Brain microvascular endothelial cell (primary cell): ENCODE data around the gene NCK1.
"Not testable (repeated sequence)": the region's sequence is repeated elsewhere in the genome, so short reads cannot be mapped to it uniquely, and the experiment has no call there.

ENCODE experiments used
- DNase-seq: peaks from one replicate; pipeline ENCODE4 v3.0.0-alpha.2; 2020
- H3K27ac ChIP-seq: fragments of 250-450 bp; sonication (Bioruptor Pico); 2 replicates; pipeline ENCODE4 v1.5.1; 2020; ENCODE audit warnings: mild to moderate bottlenecking, moderate library complexity
- H3K27me3 ChIP-seq: fragments of 250-450 bp; sonication (Bioruptor Pico); replicated peaks from 2 replicates; pipeline ENCODE4 v1.5.1; 2020; ENCODE audit warnings: mild to moderate bottlenecking
- H3K36me3 ChIP-seq: fragments of 250-450 bp; sonication (Bioruptor Pico); replicated peaks from 2 replicates; pipeline ENCODE4 v1.5.1; 2020; ENCODE audit warnings: mild to moderate bottlenecking
- H3K4me3 ChIP-seq: 2 replicates; pipeline ENCODE4 v1.5.1; 2011; ENCODE audit warnings: low read depth, mild to moderate bottlenecking, control low read depth, low read length, moderate library complexity
- in situ Hi-C: cut with HindIII; loops from 2 replicates; pipeline ENCODE4 v1.10.0; 2017; ENCODE audit warnings: low sequenced_read_pairs, low pct_ligation_motif_present
- TF ChIP-seq, protein P1 (sequence below): IDR thresholded peaks from 2 replicates; pipeline ENCODE4 v1.5.1; 2011; ENCODE audit warnings: low read depth, mild to moderate bottlenecking, moderate library complexity, low read length, control low read depth, inconsistent platforms; ENCODE audit errors: missing control alignments

Gene NCK1

DNA sequence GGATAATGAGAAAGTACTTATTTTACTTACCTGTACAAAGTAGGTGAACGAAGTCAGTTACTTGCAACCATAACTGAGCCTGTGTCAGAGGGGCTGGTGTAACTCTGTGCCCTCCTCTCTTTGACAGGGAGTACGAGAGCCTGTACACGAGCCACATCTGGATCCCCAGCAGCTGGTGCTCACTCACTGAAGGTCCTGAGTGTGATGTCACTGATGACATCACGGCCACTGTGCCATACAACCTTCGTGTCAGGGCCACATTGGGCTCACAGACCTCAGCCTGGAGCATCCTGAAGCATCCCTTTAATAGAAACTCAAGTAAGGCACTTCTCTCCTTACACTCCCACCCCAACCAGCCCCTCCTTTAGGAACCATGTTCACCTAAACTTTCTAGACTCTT lies 120.0 kb downstream of the NCK1 start:
- Histone ChIP-seq H3K27me3 (no peaks in the 10 kb centered on the region), H3K4me3 (no peak overlapping the region), H3K36me3 (no peaks in the 10 kb centered on the region), H3K27ac (no peak overlapping the region)
- no peak for DNase-seq
- TF ChIP-seq, protein P1, sequence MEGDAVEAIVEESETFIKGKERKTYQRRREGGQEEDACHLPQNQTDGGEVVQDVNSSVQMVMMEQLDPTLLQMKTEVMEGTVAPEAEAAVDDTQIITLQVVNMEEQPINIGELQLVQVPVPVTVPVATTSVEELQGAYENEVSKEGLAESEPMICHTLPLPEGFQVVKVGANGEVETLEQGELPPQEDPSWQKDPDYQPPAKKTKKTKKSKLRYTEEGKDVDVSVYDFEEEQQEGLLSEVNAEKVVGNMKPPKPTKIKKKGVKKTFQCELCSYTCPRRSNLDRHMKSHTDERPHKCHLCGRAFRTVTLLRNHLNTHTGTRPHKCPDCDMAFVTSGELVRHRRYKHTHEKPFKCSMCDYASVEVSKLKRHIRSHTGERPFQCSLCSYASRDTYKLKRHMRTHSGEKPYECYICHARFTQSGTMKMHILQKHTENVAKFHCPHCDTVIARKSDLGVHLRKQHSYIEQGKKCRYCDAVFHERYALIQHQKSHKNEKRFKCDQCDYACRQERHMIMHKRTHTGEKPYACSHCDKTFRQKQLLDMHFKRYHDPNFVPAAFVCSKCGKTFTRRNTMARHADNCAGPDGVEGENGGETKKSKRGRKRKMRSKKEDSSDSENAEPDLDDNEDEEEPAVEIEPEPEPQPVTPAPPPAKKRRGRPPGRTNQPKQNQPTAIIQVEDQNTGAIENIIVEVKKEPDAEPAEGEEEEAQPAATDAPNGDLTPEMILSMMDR = no peak
- in situ Hi-C loops = loop anchor here (25.0 kb wide), 1 partner anchor 195 kb away; no protein-coding TSS in a partner anchor

DNA sequence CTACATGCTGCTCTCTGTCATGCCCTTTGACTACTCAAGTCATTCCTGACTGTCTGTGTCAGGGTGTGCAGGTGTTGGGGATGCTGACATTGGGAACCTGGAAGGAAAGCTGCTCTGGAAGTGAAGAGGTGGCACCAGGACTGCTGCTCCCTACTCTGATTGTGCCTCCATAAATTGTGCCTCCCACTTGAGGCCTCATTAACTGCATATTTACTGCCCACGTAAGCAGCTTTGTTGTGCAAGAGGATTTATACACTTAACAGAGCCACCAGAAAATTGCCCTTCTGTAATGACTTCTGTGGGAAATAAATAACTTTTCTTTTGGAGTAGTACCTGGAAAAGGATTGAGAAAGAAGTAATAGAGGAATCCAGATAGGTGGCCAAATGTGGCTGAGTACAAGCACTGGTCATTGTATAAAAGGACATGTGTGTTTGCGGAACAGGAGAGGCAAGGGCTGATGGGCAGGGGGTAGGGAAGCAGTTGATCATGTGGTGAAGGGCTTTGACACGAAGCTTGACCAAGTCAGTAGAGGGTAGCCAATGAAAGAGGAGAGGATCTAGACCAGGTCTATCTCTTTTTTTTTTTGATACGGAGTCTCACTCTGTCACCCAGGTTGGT lies 120.6 kb downstream of the NCK1 start:
- in situ Hi-C loops = loop anchor here (25.0 kb wide), 1 partner anchor 195 kb away; no protein-coding TSS in a partner anchor
- TF ChIP-seq, protein P1 = no peak
- H3K27me3 ChIP-seq = no peaks in the 10 kb centered on the region
- no peaks in the 10 kb centered on the region for H3K36me3 ChIP-seq
- DNase-seq = no peak
- no peak overlapping the region for H3K4me3 ChIP-seq
- no peak overlapping the region for H3K27ac ChIP-seq

DNA sequence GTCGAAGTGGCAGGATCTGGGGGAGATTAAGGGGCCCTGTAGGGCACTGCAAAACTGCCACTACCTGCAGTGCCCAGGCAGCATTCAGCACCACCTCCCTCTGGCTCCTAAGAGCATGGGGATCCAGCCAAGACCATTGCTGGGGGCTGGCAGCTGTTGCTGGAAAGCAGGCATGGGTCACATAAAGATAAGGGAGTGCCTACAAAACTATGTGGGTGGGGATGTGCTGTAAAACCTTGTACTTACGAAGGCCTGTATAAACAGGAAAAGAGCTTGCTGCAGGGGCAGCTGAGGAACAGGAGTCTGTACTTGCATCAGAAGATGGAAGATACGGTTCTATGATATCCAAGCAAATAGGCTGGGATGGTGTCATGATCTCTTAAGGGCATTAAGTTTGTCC lies 122.8 kb downstream of the NCK1 start:
- Histone ChIP-seq H3K4me3 (no peak overlapping the region), H3K27ac (no peak overlapping the region), H3K27me3 (no peaks in the 10 kb centered on the region), H3K36me3 (no peaks in the 10 kb centered on the region)
- in situ Hi-C loops = loop anchor here (25.0 kb wide), 1 partner anchor 198 kb away; no protein-coding TSS in a partner anchor
- DNase-seq = peak; percentile 13
- TF ChIP-seq, protein P1 = no peak

DNA sequence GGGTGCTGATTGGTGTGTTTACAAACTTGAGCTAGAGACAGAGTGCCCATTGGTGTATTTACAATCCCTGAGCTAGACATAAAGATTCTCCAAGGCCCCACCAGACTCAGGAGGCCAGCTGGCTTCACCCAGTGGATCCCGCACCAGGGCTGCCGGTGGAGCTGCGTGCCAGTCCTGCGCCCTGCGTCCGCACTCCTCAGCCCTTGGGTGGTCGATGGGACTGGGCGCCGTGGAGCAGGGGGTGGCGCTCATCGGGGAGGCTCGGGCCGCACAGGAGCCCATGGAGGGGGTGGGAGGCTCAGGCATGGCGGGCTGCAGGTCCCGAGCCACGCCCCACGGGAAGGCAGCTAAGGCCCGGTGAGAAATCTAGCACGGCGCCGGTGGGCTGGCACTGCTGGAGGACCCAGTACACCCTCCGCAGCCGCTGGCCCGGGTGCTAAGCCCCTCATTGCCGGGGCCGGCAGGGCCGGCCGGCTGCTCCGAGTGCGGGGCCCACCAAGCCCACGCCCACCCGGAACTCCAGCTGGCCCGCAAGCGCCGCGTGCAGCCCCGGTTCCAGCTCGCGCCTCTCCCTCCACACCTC lies 125.5 kb downstream of the NCK1 start:
- H3K27me3 ChIP-seq, DNase-seq, H3K27ac ChIP-seq, H3K4me3 ChIP-seq, H3K36me3 ChIP-seq: not testable (repeated sequence)
- in situ Hi-C loops = loop anchor here (25.0 kb wide), 1 partner anchor 200 kb away; no protein-coding TSS in a partner anchor

DNA sequence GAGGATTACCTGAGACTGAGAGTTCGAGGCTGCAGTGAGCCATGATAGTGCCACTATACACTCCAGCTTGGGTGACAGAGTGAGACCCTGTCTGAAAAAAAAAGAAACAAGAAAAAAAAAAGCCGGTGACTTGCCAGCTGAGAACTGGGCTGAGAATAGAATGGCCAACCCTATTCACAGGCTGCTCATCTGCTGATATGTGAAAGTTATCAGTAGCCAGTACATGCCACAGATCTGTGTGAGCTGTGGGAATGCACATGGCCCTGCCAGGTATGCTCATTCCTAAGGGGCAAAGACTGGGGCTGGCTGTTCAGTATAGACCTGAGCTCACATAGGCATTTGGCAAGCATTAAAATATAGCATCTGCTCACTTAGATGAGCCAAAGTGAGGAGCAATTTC lies 126.6 kb downstream of the NCK1 start:
- in situ Hi-C loops = loop anchor here (25.0 kb wide), 1 partner anchor 201 kb away; no protein-coding TSS in a partner anchor
- Histone ChIP-seq H3K4me3 (no peak overlapping the region), H3K27me3 (no peaks in the 10 kb centered on the region), H3K27ac (no peak overlapping the region), H3K36me3 (no peaks in the 10 kb centered on the region)
- TF ChIP-seq, protein P1 = no peak
- no peak for DNase-seq

DNA sequence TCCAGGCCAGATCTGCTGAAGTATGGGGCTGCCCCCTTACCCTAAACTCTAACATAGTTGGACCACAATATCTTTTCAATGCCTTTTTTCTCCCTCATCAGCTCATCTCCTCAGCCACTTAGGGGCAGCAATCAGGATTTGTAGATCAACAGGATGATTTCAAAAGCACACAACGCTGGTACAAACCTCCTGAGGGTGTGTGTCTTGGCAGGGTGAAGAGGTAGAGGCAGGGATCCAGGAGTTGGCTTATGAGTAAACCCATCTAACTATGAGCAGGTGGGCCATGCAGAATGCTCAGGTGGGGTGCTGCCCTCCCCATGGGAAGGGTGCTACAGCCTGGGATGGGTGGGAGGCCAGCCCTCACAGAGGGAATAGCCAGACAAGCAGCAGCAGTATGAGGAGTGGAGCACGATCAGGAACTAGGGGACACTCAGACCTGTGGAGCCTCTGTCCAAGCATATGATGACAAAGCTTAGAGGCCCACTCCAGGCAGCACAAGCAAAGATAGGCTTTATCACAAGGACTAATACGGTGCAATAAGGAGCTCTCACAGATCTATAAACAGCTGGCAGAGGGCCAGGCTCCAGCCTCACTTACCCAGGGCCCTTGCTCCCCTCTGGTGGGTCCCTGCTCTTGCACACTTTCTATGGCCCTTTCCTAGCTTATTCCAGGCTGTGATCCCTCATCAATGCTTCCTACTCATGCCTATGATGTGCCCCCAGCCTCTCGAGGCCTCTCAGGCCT lies 127.9 kb downstream of the NCK1 start:
- Histone ChIP-seq H3K27ac (no peak overlapping the region), H3K36me3 (no peaks in the 10 kb centered on the region), H3K27me3 (no peaks in the 10 kb centered on the region), H3K4me3 (no peak overlapping the region)
- TF ChIP-seq, protein P1 = no peak
- DNase-seq = no peak
- in situ Hi-C loops = loop anchor here (25.0 kb wide), 1 partner anchor 203 kb away; no protein-coding TSS in a partner anchor
